HuH-7.5 (cell line): ENCODE data around the gene CMSS1.
"Not testable (repeated sequence)": the region's sequence is repeated elsewhere in the genome, so short reads cannot be mapped to it uniquely, and the experiment has no call there.

ENCODE experiments used
- DNase-seq: peaks from one replicate; pipeline ENCODE4 v3.0.0; 2011; ENCODE audit warnings: low spot score

The CMSS1 gene

DNA sequence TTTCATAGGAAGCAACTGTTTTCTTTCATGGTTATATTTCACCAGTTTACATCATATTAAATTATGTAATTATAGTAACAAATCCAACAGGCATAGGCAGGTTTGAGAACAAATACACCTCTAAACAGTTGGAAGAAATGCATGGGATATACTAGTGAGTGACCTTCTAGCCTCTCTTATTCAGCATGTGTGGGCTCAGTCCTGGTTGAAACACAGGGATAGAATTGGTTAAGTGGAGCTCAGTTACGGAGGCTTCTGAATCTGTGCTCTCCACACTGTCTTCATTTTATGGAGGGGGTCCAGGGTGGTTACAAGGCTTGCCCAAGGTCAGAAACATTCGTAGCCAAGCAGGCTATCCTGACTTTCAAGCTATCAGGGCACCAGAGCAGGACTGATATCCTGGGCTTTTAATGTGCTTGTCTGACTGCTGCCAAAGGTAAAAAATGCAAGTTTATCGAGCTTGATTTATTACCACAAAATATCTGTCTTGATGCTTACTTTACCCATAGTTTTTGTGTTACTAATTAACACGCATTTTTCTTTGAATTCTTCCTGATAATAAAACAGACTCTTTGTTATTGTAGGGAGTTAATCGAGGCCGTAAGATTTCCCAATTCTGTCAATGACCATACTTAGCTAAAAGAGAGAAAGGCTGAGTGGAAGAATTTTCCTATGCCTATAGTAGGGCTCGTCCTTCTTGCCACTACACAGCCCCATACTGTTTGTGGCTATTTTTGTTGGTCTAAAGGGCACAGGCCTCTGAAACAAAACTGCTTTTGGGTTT is 207.1 kb downstream of the CMSS1 start:
- DNase-seq: no peak

- DNase-seq: no peak
Observed at GRCh38 chr3:100027321-100027720, 209.7 kb downstream of the CMSS1 start.

GRCh38 chr3:100029052-100029451 is 211.4 kb downstream of the CMSS1 start:
- no peak for DNase-seq

GRCh38 chr3:100029689-100030088 is 212.0 kb downstream of the CMSS1 start:
- no peak for DNase-seq

- no peak for DNase-seq
Observed at GRCh38 chr3:100030346-100030745, 212.7 kb downstream of the CMSS1 start.

DNA sequence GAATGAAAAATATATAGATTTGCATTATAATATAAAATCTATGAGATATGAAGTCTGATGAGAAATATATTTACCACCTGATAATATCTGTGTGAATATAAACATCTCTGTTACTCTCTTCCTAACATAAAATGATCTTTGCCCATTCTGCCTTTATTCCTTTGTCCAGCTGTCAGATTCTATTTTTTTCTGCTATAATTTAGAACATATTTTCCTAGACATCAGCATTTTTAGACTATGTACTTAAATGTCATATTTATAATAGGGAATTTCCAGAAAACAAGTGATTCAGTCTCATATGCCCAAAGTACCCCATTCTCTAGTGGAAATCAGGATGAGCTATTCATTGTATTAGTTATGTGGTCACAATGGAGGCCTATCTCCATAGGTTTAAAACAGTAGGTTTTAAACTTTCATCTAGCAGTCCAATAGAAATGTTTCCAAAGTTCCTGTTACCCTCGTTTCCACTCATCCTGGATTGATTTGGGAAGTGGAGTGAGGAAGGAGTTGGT is 213.3 kb downstream of the CMSS1 start:
- DNase-seq: no peak

GRCh38 chr3:100032243-100032642 is 214.6 kb downstream of the CMSS1 start:
- no peak for DNase-seq

GRCh38 chr3:100033184-100033583 is 215.5 kb downstream of the CMSS1 start:
- no peak for DNase-seq

DNA sequence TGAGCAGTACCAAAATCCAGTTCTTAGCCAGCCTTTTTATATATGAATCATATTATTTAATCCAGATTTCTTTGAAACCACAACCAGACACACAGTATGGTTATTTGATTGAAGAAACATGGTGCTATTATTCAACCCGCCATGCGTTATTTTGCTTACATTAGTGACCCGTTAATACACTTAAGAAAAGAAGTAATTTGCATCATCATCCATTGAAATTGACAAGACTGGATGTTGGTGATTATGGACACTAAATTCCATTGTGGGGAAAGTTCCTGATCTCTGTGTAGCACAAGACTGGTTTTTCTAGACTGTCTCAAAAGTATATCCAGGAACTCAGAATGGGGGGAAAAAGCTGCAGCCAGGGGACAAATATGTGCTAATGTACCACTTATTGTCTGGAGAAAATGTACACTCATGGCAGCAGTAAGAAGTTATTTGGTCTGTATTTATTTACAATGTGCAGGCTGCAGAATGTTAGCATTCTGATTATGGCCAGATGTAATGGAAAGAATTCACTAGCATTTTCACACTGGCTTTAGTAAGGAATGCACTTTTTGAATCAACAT is 216.3 kb downstream of the CMSS1 start:
- no peak for DNase-seq

DNA sequence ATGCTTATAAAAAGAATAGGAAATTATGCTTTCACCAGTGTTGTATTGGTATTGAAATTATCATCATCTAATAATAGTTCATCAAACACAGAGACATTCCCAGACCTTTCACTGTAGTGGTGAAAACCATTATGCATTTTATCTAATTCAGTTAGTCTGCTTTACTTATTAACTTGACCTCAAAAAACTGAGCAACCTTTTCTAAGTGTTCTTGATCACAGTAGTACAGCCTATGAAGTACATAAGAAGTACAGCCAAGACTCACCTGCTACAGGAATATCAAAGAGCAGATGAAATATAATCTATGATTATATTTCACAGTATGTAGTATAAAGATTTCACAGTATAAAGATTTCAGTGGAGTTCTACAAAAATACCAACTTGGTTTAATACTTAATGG is 221.4 kb downstream of the CMSS1 start:
- DNase-seq: no peak

DNA sequence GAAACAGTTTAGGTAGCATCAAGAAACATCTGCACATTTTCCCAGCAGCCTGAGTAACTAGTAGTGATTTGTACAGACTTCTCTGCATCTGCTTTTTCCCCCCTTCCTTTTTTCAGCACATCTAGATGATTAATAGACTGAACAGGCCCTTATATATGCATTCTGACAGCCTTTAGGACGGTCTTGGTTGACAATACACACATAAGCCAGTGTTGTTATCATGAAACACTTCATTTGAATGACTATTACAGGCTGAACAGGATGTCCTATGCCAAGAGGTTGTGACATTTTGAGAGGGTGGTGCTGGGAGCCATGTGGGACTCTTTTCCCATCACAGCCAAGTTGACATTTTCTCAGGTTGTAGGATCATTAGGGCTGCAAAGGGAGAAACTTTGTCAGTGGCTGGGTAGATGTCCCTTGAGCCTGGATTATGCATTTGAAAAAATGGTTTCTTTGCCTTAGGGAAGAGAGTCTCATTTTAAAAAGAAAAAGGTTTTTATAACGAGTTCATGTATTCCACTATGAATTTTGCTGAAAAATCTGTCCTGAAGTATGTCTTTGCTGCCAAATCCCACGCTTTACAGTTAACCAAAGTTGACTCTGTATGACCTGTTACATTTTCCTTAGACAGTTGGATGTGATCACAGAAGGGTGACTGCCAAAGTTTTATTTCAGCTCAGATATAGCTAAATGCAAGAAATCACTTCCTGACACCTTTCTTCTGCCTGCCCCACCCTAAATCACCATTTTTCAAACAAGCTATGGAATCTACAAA is 223.0 kb downstream of the CMSS1 start:
- no peak for DNase-seq

DNA sequence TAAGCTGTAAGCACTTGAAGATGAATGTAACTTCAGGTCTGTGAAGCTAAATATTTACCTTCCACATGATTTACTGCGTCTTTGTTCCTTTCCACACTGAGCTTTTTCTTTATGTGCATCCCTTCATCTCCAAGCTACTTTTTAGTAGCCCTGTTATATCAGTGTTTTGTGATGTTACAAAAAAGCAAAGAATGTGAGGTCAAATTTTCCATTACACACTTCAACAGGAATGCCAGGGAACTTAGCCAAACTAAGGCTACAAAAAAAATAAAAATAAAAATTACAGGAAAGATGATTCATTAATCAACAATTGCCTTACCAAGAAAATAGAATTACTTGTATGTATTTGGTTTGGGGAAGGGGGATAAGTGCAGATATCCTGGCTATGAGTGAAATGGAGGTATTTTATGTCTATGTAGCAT is 223.7 kb downstream of the CMSS1 start:
- DNase-seq: no peak

DNA sequence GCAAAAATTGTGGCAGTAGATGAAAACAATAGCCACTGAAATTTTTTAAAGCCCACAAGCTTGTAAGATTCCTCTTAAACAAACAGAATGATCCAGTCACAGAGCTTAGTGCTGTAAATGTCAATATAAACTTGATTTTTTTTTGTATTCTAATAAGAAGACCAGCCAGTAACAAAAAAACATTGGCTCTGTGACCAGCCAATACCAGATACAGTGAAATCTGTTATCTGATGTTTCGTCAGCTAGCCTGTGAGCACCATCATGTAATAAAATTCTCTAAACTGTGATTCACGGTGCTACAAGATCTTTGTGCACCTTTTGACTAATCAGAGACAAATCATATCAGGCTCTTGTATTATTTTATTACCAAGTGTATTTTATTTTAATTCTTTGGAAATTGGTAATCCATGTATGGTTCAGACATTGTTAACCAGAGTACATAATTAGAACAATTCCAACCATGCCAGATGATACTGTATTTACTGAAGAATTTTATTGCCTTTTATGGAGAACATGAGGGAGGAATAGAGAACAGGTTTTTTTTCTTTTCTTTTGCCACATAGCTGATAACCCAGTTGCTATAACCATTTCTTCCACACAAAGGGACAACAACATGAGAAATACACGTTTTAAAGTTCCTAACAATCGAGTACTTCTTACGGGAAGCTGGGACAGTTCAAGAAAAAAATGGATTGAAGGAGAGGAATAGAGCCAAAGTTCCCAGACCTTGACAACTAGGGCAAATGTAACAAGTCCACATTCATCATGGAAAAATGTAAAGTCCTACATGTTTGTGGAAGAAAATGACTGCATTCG is 224.7 kb downstream of the CMSS1 start:
- no peak for DNase-seq

DNA sequence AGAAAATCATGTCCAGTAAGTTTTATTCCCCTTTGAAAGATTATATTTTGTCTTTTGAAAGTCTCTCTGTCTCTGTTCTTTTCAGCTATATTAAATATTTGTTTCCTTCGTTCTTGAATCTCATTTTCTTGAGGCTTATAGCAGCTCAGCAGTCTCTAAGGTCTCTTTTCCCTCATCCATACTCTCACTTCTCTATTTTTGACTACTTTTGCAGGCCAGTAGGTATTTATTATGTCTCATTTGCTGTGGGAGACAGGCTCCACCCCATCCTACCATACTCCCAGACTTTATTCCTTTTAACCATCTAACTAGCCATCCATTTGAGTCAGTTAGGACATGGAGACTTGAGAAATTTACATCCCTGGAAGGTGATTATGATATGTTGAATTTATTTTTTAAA is 225.6 kb downstream of the CMSS1 start:
- DNase-seq: no peak

DNA sequence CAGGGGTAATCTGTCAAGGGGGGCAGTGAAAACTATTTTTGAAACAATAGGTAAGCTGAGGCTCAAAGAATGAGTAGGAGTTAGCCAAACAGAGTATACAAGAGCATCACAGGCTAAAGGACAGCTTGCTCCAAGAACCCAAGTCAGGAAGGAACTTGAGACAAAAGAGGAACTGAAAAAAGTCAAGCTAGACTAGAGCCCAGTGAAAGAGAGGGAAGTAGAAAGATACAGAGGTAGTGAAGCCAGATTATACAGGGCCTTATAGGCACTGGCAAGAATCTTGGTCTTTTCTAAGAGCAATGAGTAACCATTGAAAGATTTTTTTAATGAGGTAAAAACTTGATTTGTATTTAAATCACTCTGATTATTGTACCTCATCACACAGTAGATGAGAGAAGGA is 226.7 kb downstream of the CMSS1 start:
- no peak for DNase-seq

- no peak for DNase-seq
Observed at GRCh38 chr3:100045696-100046095, 228.0 kb downstream of the CMSS1 start.

- DNase-seq: no peak
Observed at GRCh38 chr3:100046986-100047385, 229.3 kb downstream of the CMSS1 start.

DNA sequence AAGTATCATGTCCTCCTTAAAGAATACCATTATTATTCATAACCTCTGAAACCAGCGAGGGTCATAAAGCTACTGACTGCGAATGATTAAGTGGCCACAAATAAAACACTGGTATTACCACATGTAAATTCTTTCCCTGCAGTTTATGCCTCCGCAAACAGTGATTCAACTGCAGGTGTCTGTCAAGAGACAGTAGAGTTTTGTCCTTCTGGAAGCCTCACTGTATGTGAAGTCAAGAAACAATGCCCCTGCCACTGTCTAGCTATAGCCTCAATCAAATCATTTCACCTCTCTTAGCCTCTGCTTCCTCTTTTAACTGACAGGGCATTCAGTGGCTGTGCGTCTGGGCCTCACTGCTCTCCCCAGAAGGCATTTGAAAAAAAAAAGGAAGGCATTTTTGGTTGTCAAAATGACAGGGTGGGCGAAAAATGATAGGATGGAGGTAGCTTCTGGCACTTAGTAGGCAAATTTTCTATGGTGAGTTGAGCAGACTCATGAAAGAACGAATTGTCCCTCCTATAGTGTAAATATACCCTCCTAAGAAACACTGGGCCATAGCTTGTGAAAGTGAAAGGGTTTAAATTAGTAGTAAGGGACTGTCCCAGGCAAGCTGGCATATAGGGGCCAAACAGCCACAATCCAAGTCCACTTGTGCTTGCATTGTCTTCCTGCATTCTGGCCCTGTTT is 229.9 kb downstream of the CMSS1 start:
- no peak for DNase-seq

GRCh38 chr3:100048248-100048647 is 230.6 kb downstream of the CMSS1 start:
- no peak for DNase-seq

DNA sequence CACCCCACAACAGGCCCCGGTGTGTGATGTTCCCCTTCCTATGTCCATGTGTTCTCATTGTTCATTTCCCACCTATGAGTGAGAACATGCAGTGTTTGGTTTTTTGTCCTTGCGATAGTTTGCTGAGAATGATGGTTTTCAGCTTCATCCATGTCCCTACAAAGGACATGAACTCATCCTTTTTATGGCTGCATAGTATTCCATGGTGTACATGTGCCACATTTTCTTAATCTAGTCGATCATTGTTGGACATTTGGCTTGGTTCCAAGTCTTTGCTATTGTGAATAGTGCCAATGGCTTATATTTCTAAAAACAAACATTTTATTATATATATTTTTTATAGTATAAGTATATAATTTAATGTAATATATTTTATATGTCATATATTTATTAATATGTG is 233.9 kb downstream of the CMSS1 start:
- DNase-seq: not testable (repeated sequence)

DNA sequence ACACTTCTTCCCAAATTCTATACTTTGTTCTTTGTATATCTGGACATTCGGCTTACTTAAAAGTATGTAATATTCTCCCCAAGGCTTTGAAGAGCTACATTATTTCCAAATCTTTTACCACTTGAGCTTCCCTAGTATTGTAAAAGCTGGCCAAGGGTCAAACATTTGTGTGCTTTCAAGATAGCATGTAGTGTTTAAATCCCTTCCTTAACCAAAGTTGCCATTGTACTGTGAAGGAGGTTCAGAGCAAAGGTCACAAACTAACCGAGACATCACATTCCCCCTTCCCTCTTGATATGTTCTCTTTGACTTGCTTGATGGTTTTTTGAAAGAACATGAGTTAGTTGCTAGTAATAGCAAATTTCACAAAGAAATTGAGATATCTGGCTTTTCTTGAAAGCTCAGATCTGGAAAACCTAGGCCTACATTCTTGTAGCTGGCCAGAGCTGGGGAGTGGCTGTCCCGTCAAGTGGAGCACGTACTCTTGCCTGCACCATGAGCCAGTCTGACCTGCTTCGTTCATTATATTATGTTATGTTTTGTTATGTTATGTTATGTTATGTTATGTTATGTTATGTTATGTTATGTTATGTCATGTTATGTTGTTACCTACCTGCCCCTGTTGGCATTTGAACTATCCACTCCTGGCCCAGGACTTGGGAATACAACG is 236.4 kb downstream of the CMSS1 start:
- DNase-seq: no peak
